Kidney (tissue), 14 donors: Measurements from ENCODE around the gene SLC1A1. TPM values are rescaled to one million over a fixed set of nuclear protein-coding genes. Genes with fewer than 3 reads are reported as not detected.

ENCODE experiments used
- DNase-seq, 5 donors: peaks; one replicate each; pipeline ENCODE4 v3.0.0-alpha.2; 2013 to 2020
- FAIRE-seq: peaks from 2 replicates; lab custom pipeline; 2012; peaks lifted over from hg19 to GRCh38; lab: Jason Lieb, UNC
- H3K27ac ChIP-seq, 2 donors: one replicate each; pipeline ENCODE4 v1.7.0; 2013; ENCODE audit warnings: low read depth in 2 of 2, low read length in 2 of 2, inconsistent platforms in 1 of 2
- H3K27me3 ChIP-seq: one replicate; pipeline ENCODE4 v1.7.1; 2013; ENCODE audit warnings: low read length, inconsistent platforms; ENCODE audit not compliant: control insufficient read depth, insufficient read depth
- H3K36me3 ChIP-seq, 3 donors: one replicate each; pipeline versions ENCODE4 v1.7.0 to v1.7.1; 2013; ENCODE audit warnings: low read length in 3 of 3, control low read depth in 1 of 3, inconsistent platforms in 1 of 3; ENCODE audit not compliant: insufficient read depth in 3 of 3, control insufficient read depth in 2 of 3
- H3K4me1 ChIP-seq, 3 donors: one replicate each; pipeline versions ENCODE4 v1.7.0 to v1.7.1; 2013; ENCODE audit warnings: low read length in 3 of 3, inconsistent platforms in 1 of 3, low read depth in 1 of 3; ENCODE audit not compliant: control insufficient read depth in 2 of 3, insufficient read depth in 2 of 3
- H3K4me3 ChIP-seq, 3 donors: one replicate each; pipeline versions ENCODE4 v1.7.0 to v1.8.1; 2013; ENCODE audit warnings: low read length in 3 of 3, control low read depth in 1 of 3, inconsistent platforms in 1 of 3
- H3K9ac ChIP-seq, 3 donors: one replicate each; pipeline versions ENCODE4 v1.7.0 to v1.7.1; 2013; ENCODE audit warnings: low read length in 3 of 3, control low read depth in 1 of 3, inconsistent platforms in 1 of 3
- H3K9me3 ChIP-seq, 3 donors: one replicate each; pipeline versions ENCODE4 v1.7.0 to v1.7.1; 2013; ENCODE audit warnings: low read length in 3 of 3, control low read depth in 1 of 3, inconsistent platforms in 1 of 3; ENCODE audit not compliant: control insufficient read depth in 2 of 3, insufficient read depth in 1 of 3
- CTCF ChIP-seq: IDR thresholded peaks from 3 replicates; pipeline ENCODE4 v1.5.1; 2012; ENCODE audit warnings: mild to moderate bottlenecking, moderate library complexity, borderline replicate concordance; ENCODE audit not compliant: insufficient read depth; ENCODE audit errors: extremely low read depth
- intact Hi-C: fragments of 100-400 bp; cut with DNase I; formaldehyde crosslinking; loops from one replicate; pipeline ENCODE4 v1.11.1; 2022
- polyA plus RNA-seq: library from polyadenylated mRNA; stranded (reverse); fragments of 350-450 nt; fragmentation: Illumina TruSeq; extraction: RNeasy Lipid Tissue Mini Kit (QIAGEN cat#74804); gene quantifications from one replicate; pipeline ENCODE4 v1.2.3, GENCODE V29; 2014; ENCODE audit warnings: low read depth, low replicate concordance; ENCODE audit not compliant: insufficient read depth
- total RNA-seq: library from RNA; stranded (reverse); fragmentation: NEBNext Ultra II Directional; extraction: Animal tissue kit (Norgen Biotek cat#: 25700); gene quantifications from one replicate; pipeline ENCODE4 v1.2.1, GENCODE V29; 2021
- donor health status: control.
- donor health status: control.
- donor health status: control.
- donor health status: control.
- donor health status: control.
- donor health status: DM: yes; HTN: yes; CAD: no.
- donor health status: Normal renal cell carcinoma (clear cell type).

Gene SLC1A1
- total and polyA plus RNA-seq, 2 donors from 2014 or later = 19.0 to 19.6 TPM

- Histone ChIP-seq H3K36me3 (no peaks in the 10 kb centered on the region), H3K4me3 (no peak overlapping the region), H3K27me3 (no peaks in the 10 kb centered on the region), H3K4me1 (peaks cover 0 to 12% (median 2%) of the 10 kb centered on the region in 3 donors), H3K9ac (no peak overlapping the region), H3K27ac (no peak overlapping the region), H3K9me3 (no peaks in the 10 kb centered on the region)
- TF ChIP-seq CTCF = no peak
- intact Hi-C loops = no loop called here
- FAIRE-seq (no peak), DNase-seq (no peak)
These were observed 7.6 kb downstream of the SLC1A1 start for GRCh38 chr9:4497855-4498254.

GRCh38 chr9:4499917-4500316 is 9.6 kb downstream of the SLC1A1 start:
- no peaks in the 10 kb centered on the region for H3K36me3 ChIP-seq
- intact Hi-C loops = no loop called here
- H3K9me3 ChIP-seq = no peaks in the 10 kb centered on the region
- H3K9ac ChIP-seq = no peak overlapping the region
- peak overlapping the region in 1 of 3 donors; percentile 11 for H3K4me3 ChIP-seq
- H3K27ac ChIP-seq = no peak overlapping the region
- DNase-seq (no peak), FAIRE-seq (no peak)
- no peak for TF ChIP-seq CTCF
- H3K4me1 ChIP-seq = peaks cover 0 to 22% (median 2%) of the 10 kb centered on the region in 3 donors
- no peaks in the 10 kb centered on the region for H3K27me3 ChIP-seq

GRCh38 chr9:4501147-4501507 is 10.9 kb downstream of the SLC1A1 start:
- H3K27me3 ChIP-seq = no peaks in the 10 kb centered on the region
- intact Hi-C loops = no loop called here
- no peak overlapping the region for H3K27ac ChIP-seq
- TF ChIP-seq CTCF = no peak
- no peaks in the 10 kb centered on the region for H3K9me3 ChIP-seq
- DNase-seq (no peak), FAIRE-seq (no peak)
- peaks cover 0 to 12% (median 2%) of the 10 kb centered on the region in 3 donors for H3K4me1 ChIP-seq
- H3K36me3 ChIP-seq = no peaks in the 10 kb centered on the region
- no peak overlapping the region for H3K4me3 ChIP-seq
- H3K9ac ChIP-seq = no peak overlapping the region

- TF ChIP-seq CTCF = no peak
- Histone ChIP-seq H3K4me3 (no peak overlapping the region), H3K9ac (no peak overlapping the region), H3K9me3 (no peaks in the 10 kb centered on the region), H3K4me1 (peaks cover 0 to 15% (median 0%) of the 10 kb centered on the region in 3 donors), H3K36me3 (no peaks in the 10 kb centered on the region), H3K27ac (no peak overlapping the region), H3K27me3 (no peaks in the 10 kb centered on the region)
- FAIRE-seq (no peak), DNase-seq (no peak)
- intact Hi-C loops = no loop called here
These were observed 12.2 kb downstream of the SLC1A1 start for GRCh38 chr9:4502444-4502843.
